HUES64 (cell line): ENCODE measurements around the gene RFT1.

Source experiments
- H3K27ac ChIP-seq: 2 replicates; pipeline ENCODE4 v1.7.0; 2013; ENCODE audit warnings: low read depth, low read length, inconsistent platforms
- H3K27me3 ChIP-seq: 2 replicates; pipeline ENCODE4 v1.6.1; 2013; ENCODE audit warnings: mild to moderate bottlenecking, low read length; ENCODE audit not compliant: insufficient read depth
- H3K36me3 ChIP-seq: 2 replicates; pipeline ENCODE4 v1.6.1; 2013; ENCODE audit warnings: mild to moderate bottlenecking, low read length; ENCODE audit not compliant: insufficient read depth
- H3K4me1 ChIP-seq: 2 replicates; pipeline ENCODE4 v1.6.1; 2013; ENCODE audit warnings: mild to moderate bottlenecking, low read length, moderate library complexity; ENCODE audit not compliant: insufficient read depth
- H3K4me3 ChIP-seq: 2 replicates; pipeline ENCODE4 v1.5.1; 2013; ENCODE audit warnings: mild to moderate bottlenecking, low read length, moderate library complexity
- H3K9ac ChIP-seq: 2 replicates; pipeline ENCODE4 v1.6.1; 2013; ENCODE audit warnings: mild to moderate bottlenecking, low read depth, low read length
- H3K9me3 ChIP-seq: 2 replicates; pipeline ENCODE4 v1.6.1; 2013; ENCODE audit warnings: low read depth, low read length; ENCODE audit not compliant: insufficient read depth
- WGBS: fragments of 150-250, 120-280 bp; methylation state at CpG from one replicate; pipeline ENCODE4 v1.1.7; 2013; ENCODE audit warnings: missing lambda C conversion rate; 5-methylcytosine and 5-hydroxymethylcytosine counted together

The RFT1 gene

DNA sequence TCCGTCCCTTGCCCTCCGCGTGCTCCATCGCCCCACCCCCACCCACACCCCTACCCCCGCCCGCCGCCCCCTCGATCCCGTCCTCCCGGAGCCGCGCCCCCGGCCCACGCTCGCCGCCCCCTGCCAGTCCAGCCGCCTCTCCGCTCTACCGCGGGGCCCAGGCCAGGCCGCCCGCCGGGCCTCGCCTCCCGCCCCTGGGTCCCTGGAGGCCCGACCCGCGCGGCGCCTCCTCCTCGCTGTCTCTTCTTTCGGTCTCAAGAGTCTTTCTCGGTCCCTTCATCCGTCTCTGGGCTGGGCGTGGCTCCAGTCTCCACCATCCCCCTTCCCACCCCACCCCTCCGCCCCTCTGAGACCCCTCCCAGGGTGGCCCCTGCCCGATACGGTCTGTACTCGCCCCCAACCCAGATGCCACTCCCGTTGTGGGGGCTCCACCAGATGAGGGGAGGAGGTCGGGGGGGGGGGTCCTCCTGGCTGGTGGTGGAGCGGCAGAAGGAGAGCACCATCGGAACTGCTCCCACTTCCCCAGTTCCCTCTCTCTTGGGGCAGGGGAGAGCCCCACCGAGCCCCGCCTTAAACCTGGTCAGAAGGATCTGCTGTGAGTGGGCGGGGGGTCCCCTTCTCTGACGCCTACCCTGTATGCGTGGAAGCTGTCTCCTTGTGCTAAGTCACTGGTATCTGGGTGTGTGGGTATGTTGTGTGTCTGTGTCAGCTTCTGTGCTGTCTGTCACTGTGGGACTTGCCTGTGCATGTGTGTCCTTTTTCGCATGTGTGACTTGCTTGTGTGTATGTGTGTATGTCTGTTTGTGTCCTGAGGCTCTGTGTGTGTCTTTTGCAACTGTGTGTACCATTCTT lies 31.8 kb upstream of the RFT1 start:
- Histone ChIP-seq H3K4me3 (peak overlapping the region; percentile 79), H3K9me3 (no peaks in the 10 kb centered on the region), H3K36me3 (no peaks in the 10 kb centered on the region), H3K27ac (no peak overlapping the region), H3K4me1 (peaks cover 19% of the 10 kb centered on the region; the same call in 1 of the 2 replicates), H3K9ac (no peak overlapping the region), H3K27me3 (peaks cover 9% of the 10 kb centered on the region; the same call in 1 of the 2 replicates)
- 5% methylated on average over 37 of the region's 49 CpGs for WGBS

DNA sequence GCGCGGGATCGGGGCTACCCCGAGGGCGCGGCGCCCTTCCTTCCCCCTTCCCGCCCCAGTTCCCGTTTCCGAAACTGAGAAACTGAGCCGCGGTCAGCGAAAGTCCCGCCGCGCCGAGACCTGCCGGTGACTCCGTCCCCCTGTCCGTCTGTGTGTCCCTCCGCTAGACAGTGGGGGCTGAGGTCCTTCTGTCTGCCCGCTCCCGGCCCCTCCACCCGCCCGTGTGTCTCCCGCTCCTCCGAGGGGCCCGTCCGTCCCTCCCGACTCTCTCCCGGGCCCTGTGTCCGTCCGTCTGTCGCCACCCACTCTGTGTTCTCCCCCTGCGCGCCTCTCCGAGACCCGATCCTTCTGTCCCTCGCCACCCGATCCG lies 31.2 kb upstream of the RFT1 start:
- under 1% methylated on average over 41 of the region's 41 CpGs for WGBS

DNA sequence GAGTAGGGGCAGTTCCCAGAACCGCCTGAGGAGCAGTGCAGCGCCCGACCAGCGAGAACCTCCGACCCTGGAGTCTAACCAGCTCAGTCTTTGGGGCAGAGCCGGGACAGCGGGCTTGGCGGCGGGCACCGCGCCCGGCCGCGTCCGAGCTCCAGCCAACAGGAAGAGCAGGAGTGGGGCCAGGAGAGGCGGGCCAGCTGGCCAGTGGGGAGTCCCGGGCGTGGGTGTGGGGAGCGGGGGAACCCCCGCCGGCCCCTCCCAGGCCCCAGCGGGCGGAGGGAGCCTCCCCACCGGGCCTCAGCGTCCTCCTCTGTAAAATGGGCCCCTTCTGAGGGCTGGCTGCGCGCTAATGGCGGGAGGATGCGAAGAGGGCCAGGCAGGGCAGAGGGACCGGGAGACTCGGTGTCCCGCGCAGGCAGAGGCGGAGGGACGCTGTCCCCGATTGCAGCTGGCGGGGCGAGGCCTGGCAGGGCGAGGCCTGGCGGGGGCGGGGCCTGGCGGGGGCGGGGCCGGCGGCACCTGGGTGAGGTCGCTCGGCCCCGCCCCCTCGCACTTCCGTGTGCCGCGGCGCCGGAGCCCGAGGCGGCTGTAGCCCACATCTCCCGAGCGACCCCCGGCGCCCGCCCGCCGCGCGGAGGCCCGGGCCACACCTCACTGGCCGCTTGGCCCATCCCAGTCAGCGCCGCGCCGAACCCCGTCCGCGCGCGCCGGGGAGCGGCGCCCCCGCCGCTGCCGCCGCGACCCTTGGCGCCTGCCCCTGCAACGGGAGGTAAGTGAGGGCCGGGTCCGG lies 30.6 kb upstream of the RFT1 start, which contains the start of gene PRKCD:
PRKCD (plus strand) TSS at position 550 of the 790 bp plus-strand sequence. CDS start 17,214 bp downstream, outside the sequence.
- Histone ChIP-seq H3K36me3 (no peaks in the 10 kb centered on the region), H3K4me1 (peaks cover 21% of the 10 kb centered on the region; the same call in 1 of the 2 replicates), H3K9me3 (no peaks in the 10 kb centered on the region), H3K4me3 (peak within 1 kb of the TSS; percentile 79), H3K27ac (no peak within 1 kb of the TSS), H3K27me3 (peaks cover 9% of the 10 kb centered on the region; the same call in 1 of the 2 replicates), H3K9ac (peak within 1 kb of the TSS; percentile 63)
- 1% methylated on average over 88 of the region's 88 CpGs for WGBS

More for the DNA sequence above, 31.2 kb upstream of the RFT1 start:
- H3K27me3 ChIP-seq, result peaks cover 9% of the 10 kb centered on the region; the same call in 1 of the 2 replicates
- peak overlapping the region; percentile 79 for H3K4me3 ChIP-seq
- no peak overlapping the region for H3K27ac ChIP-seq
- H3K9me3 ChIP-seq, result no peaks in the 10 kb centered on the region
- peaks cover 21% of the 10 kb centered on the region; the same call in 1 of the 2 replicates for H3K4me1 ChIP-seq
- no peaks in the 10 kb centered on the region for H3K36me3 ChIP-seq
- H3K9ac ChIP-seq, result peak overlapping the region; percentile 63

DNA sequence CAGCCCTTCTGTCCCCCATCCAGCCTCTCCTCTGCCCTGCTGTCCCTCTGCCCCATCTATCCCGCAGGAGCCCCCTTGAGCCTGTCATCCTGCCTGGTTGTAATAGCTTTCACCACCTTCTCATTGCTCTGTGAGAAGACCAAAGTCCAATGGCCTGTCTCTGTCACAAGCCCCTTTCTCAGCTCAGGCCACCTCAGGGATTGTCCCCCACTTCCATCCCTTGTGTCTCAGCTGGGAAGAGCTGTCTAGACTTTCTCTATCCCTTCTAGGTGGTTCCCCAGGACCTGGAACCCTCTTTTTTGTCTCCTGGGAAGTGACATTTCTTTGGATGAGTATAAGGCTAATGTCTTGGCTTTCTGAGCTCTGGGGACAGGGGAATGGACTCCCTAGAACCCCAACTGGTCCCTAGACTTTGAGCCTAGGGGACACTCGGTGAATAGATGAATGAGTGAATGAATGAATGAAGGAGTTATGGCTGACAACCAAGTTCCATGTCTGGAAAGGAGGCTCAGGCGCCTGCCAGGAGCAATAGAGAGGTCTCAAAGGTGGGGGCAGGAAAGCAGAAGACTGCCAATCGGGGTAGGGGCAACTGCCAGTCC lies 29.9 kb upstream of the RFT1 start:
- Histone ChIP-seq H3K9ac (no peak overlapping the region), H3K27me3 (peaks cover 9% of the 10 kb centered on the region; the same call in 1 of the 2 replicates), H3K4me3 (peak overlapping the region; percentile 79), H3K36me3 (no peaks in the 10 kb centered on the region), H3K9me3 (no peaks in the 10 kb centered on the region), H3K4me1 (peaks cover 21% of the 10 kb centered on the region; the same call in 1 of the 2 replicates), H3K27ac (no peak overlapping the region)
- 43% methylated on average over 4 of the region's 4 CpGs for WGBS

DNA sequence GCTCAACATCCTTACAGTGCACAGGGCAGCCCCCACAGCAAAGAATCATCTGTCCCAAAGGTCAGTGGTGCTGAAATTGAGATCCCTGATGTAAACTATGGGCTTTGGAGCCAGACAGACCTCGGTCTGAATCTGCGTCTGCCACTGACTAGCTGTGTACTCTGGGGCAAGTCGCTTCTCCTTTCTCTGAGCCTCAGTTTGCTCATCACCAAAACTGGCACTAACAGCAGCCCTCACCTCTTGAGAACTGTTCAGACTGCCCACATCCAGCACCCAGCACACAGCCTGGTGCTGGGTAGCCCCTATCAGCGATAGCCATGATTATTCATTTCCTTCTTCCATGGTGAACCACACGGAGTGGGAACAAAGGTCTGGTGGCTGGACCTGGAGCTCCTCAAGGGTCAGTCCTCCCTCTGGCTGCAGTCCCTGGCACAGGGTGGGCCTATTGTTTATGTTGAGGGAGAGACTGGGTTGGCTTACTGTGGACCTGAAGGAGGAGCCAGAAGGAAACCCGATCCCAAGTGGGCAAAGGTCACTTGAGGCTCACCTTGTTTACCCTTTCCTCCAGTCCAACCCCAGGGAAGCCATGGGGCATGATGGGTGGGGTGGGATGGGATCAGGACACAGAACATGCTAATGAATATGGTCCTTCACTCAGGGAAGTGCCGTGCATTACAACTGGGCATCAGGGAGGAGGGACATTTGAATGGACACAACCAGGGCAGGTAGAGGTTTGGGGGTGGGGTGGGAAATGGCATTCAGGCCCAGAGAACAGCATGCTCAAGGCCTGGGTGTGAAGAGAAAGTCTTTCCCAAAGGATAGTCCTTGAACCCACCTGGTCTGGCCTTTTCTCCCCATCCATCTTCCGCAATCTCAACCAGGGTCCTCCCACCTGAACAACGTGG lies 29.2 kb upstream of the RFT1 start:
- peaks cover 9% of the 10 kb centered on the region; the same call in 1 of the 2 replicates for H3K27me3 ChIP-seq
- H3K4me1 ChIP-seq, result peaks cover 21% of the 10 kb centered on the region; the same call in 1 of the 2 replicates
- H3K9ac ChIP-seq, result no peak overlapping the region
- H3K27ac ChIP-seq, result no peak overlapping the region; the same call in 1 of the 2 replicates
- 69% methylated on average over 9 of the region's 9 CpGs for WGBS
- no peaks in the 10 kb centered on the region for H3K36me3 ChIP-seq
- no peaks in the 10 kb centered on the region for H3K9me3 ChIP-seq
- no peak overlapping the region for H3K4me3 ChIP-seq

DNA sequence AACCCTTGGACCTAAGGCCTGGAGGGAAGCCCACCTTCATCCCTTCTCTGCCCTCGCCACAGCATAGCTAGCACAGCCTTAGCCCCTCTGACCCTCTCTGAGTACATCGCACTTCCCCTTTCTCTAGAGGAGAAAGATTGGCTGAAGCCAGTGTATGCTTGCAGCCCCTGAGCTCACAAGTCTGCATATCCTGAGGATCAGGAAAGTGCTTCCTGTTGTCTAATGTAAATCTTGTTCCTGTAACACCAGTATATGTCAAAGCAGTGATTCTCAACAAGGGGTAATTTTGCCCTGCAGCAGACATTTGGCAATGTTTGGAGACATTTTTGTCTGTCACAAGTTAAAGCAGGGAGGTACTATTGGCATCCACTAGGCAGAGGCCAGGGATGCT lies 28.5 kb upstream of the RFT1 start:
- WGBS, result 96% methylated on average over 2 of the region's 2 CpGs
- no peaks in the 10 kb centered on the region for H3K9me3 ChIP-seq
- H3K27me3 ChIP-seq, result peaks cover 9% of the 10 kb centered on the region; the same call in 1 of the 2 replicates
- H3K27ac ChIP-seq, result no peak overlapping the region
- H3K4me1 ChIP-seq, result peaks cover 21% of the 10 kb centered on the region; the same call in 1 of the 2 replicates
- H3K4me3 ChIP-seq, result no peak overlapping the region
- no peak overlapping the region for H3K9ac ChIP-seq
- H3K36me3 ChIP-seq, result no peaks in the 10 kb centered on the region

DNA sequence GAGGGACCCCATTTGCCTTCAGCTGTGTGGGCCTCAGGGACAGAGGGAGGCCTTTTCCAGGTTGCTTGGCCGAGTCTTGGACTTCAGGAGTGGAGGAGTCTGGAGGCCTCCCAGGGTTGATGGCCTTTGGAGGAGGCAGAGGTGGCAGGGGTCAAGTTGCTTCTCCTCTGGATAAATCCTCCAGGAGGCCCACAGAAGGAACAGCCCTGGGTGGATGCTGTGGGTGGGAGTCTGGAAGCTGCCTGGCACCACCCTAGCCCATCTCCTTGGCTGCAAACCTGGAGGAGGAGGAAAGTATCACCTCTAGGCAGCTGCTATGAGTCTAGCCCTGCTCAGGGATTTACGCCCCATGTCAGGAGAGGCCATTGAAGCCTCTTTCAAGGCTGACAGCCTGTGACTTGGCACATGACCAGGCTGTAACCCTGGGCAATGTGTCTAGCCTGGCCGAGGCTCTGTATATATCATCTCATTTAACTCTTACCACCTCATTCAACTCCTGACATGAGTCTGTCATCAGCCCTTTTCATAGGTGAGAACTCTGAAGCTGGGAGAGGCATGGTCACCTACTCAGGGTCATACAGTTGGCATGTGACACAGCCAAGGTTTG lies 27.8 kb upstream of the RFT1 start:
- Histone ChIP-seq H3K27ac (no peak overlapping the region), H3K4me3 (no peak overlapping the region), H3K9me3 (no peaks in the 10 kb centered on the region), H3K36me3 (no peaks in the 10 kb centered on the region), H3K27me3 (peaks cover 9% of the 10 kb centered on the region; the same call in 1 of the 2 replicates), H3K4me1 (peaks cover 21% of the 10 kb centered on the region; the same call in 1 of the 2 replicates), H3K9ac (no peak overlapping the region)
- WGBS, result 90% methylated on average over 3 of the region's 3 CpGs

DNA sequence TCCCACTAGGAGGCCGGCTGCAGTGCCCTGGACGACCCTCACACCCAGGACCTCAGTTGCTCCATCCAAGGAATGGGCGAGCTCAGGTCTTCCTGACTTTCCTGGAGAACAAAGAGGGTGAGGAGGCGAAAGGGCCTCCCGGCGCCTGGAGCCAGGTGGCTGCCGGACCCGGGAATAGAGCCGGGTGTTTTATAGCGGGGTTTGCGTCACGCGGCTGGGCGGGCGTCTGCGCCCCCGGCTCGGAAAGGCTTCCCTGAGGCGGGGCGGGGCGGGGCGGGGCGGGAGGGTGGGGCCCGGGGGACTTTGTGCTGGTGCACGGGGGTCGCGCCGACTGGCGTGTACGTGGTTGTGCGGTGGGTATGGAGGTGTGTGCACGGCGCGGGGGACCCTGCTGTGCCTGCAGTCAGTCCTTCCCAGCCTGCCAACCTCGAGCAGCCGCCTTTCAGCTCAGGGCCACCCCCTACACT lies 26.2 kb upstream of the RFT1 start:
- Histone ChIP-seq H3K4me3 (peak overlapping the region; percentile 18; the same call in 1 of the 2 replicates), H3K9me3 (no peaks in the 10 kb centered on the region), H3K27me3 (peaks cover 6% of the 10 kb centered on the region; the same call in 1 of the 2 replicates), H3K4me1 (peaks cover 17% of the 10 kb centered on the region; the same call in 1 of the 2 replicates), H3K36me3 (no peaks in the 10 kb centered on the region), H3K27ac (no peak overlapping the region), H3K9ac (no peak overlapping the region)
- WGBS, result 73% methylated on average over 23 of the region's 36 CpGs

DNA sequence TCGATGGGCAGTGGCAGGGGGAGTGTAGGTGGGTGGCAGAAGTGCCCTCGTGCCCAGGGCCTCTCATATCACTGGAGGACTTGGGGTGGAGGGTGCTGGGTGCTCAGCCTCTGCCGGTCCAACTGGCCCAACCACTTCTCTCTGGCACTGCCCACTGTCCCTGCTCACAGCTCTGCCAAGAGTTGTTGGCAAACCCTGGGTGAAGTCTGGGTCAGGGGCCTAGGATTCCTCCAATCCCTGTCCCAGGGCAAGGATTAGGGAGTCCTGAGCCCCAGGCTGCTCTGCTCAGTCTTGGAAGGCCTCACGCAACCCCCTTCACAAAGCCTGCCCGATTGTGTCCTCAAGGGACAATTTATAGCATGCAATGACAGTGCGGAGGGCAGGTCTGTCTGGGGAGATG lies 25.5 kb upstream of the RFT1 start:
- Histone ChIP-seq H3K27ac (no peak overlapping the region), H3K4me1 (peaks cover 17% of the 10 kb centered on the region; the same call in 1 of the 2 replicates), H3K9ac (no peak overlapping the region), H3K27me3 (peaks cover 6% of the 10 kb centered on the region; the same call in 1 of the 2 replicates), H3K9me3 (no peaks in the 10 kb centered on the region), H3K36me3 (no peaks in the 10 kb centered on the region), H3K4me3 (no peak overlapping the region)
- WGBS, result 95% methylated on average over 6 of the region's 6 CpGs
